SU-DHL-6 (cell line): Measurements from ENCODE around the gene UNC5C.

ENCODE experiments used
- CTCF ChIP-seq: fragments of 200-600 bp; sonication (generic); IDR thresholded peaks from one replicate; pipeline ENCODE4 v1.5.1; 2017; ENCODE audit warnings: antibody characterized with exemption, mild to moderate bottlenecking, low read length, moderate library complexity; ENCODE audit not compliant: insufficient read depth, poor library complexity, severe bottlenecking
- EZH2phosphoT487 ChIP-seq: fragments of 200-600 bp; sonication (generic), shearing (Covaris generic); conservative IDR thresholded peaks from 2 replicates; pipeline ENCODE4 v1.6.1; 2018; ENCODE audit warnings: mild to moderate bottlenecking, antibody characterized with exemption, low read length, moderate library complexity, mixed read lengths

- TF ChIP-seq CTCF: no peak
- TF ChIP-seq EZH2phosphoT487: no peak
Measured at GRCh38 chr4:95314573-95314972, 234.2 kb downstream of the UNC5C start.
